ENCODE data around the gene TFAP2A. TPM values are rescaled to one million over a fixed set of nuclear protein-coding genes. Genes with fewer than 3 reads are reported as not detected.

The TFAP2A gene
- total and polyA plus RNA-seq, 2 donors from 2014 or later: 10.1 to 16.2 TPM

- DNase-seq (peak in 2 of 5 donors; percentile 27 to 49), FAIRE-seq (no peak)
- H3K9ac ChIP-seq (ENCODE audit: low read length in 3 of 3): no peak overlapping the region
- H3K4me1 ChIP-seq (ENCODE audit: control insufficient read depth in 2 of 3, insufficient read depth in 2 of 3, low read depth in 1 of 3, low read length in 3 of 3): peaks cover 0 to 3% (median 0%) of the 10 kb centered on the region in 3 donors
- no peaks in the 10 kb centered on the region for H3K9me3 ChIP-seq (ENCODE audit: control insufficient read depth in 2 of 3, insufficient read depth in 1 of 3, low read length in 3 of 3)
- H3K27me3 ChIP-seq (ENCODE audit: control insufficient read depth, insufficient read depth, low read length): peaks cover 79% of the 10 kb centered on the region
- H3K4me3 ChIP-seq (ENCODE audit: low read length in 3 of 3): no peak overlapping the region
- no peak for TF ChIP-seq CTCF (IDR thresholded peaks at IDR 0.05; ENCODE audit: borderline replicate concordance, extremely low read depth, insufficient read depth)
- intact Hi-C loops (cut with DNase I): no loop called here
- no peak overlapping the region for H3K27ac ChIP-seq (ENCODE audit: low read depth in 2 of 2, low read length in 2 of 2)
- H3K36me3 ChIP-seq (ENCODE audit: control insufficient read depth in 2 of 3, insufficient read depth in 3 of 3, low read length in 3 of 3): no peaks in the 10 kb centered on the region
Measured at GRCh38 chr6:10384610-10385523, 30.0 kb downstream of the TFAP2A start.

- H3K27ac ChIP-seq (ENCODE audit: low read depth in 2 of 2, low read length in 2 of 2): no peak overlapping the region
- no peak overlapping the region for H3K9ac ChIP-seq (ENCODE audit: low read length in 3 of 3)
- no peak for TF ChIP-seq CTCF (IDR thresholded peaks at IDR 0.05; ENCODE audit: borderline replicate concordance, extremely low read depth, insufficient read depth)
- peaks cover 0 to 3% (median 0%) of the 10 kb centered on the region in 3 donors for H3K4me1 ChIP-seq (ENCODE audit: control insufficient read depth in 2 of 3, insufficient read depth in 2 of 3, low read depth in 1 of 3, low read length in 3 of 3)
- peaks cover 72% of the 10 kb centered on the region for H3K27me3 ChIP-seq (ENCODE audit: control insufficient read depth, insufficient read depth, low read length)
- DNase-seq (peak in 2 of 5 donors; percentile 33 to 57), FAIRE-seq (no peak)
- no peaks in the 10 kb centered on the region for H3K9me3 ChIP-seq (ENCODE audit: control insufficient read depth in 2 of 3, insufficient read depth in 1 of 3, low read length in 3 of 3)
- H3K4me3 ChIP-seq (ENCODE audit: low read length in 3 of 3): no peak overlapping the region
- H3K36me3 ChIP-seq (ENCODE audit: control insufficient read depth in 2 of 3, insufficient read depth in 3 of 3, low read length in 3 of 3): no peaks in the 10 kb centered on the region
- intact Hi-C loops (cut with DNase I): no loop called here
Measured at GRCh38 chr6:10384091-10384609, 30.7 kb downstream of the TFAP2A start.

GRCh38 chr6:10383331-10384090 lies 31.4 kb downstream of the TFAP2A start:
- Histone ChIP-seq H3K9ac (ENCODE audit: low read length in 3 of 3) (no peak overlapping the region), H3K9me3 (ENCODE audit: control insufficient read depth in 2 of 3, insufficient read depth in 1 of 3, low read length in 3 of 3) (no peaks in the 10 kb centered on the region), H3K4me1 (ENCODE audit: control insufficient read depth in 2 of 3, insufficient read depth in 2 of 3, low read depth in 1 of 3, low read length in 3 of 3) (peaks cover 0 to 3% (median 0%) of the 10 kb centered on the region in 3 donors), H3K27me3 (ENCODE audit: control insufficient read depth, insufficient read depth, low read length) (peaks cover 66% of the 10 kb centered on the region), H3K4me3 (ENCODE audit: low read length in 3 of 3) (peak overlapping the region in 2 of 3 donors; percentile 12 to 29), H3K27ac (ENCODE audit: low read depth in 2 of 2, low read length in 2 of 2) (no peak overlapping the region), H3K36me3 (ENCODE audit: control insufficient read depth in 2 of 3, insufficient read depth in 3 of 3, low read length in 3 of 3) (no peaks in the 10 kb centered on the region)
- peak in 3 of 5 donors; percentile 53 to 75 (median 69) for DNase-seq
- TF ChIP-seq CTCF (IDR thresholded peaks at IDR 0.05; ENCODE audit: borderline replicate concordance, extremely low read depth, insufficient read depth): no peak
- intact Hi-C loops (cut with DNase I): no loop called here
- no peak for FAIRE-seq

All from kidney (tissue), 14 donors.